Naive thymus-derived CD4-positive, alpha-beta T cell (primary cell): ENCODE data around the gene PEX14. TPM values are rescaled to one million over a fixed set of nuclear protein-coding genes. Genes with fewer than 3 reads are reported as not detected.
A peak's percentile ranks its signal among the peaks of the same experiment; 100 is the strongest.

Source experiments
- ATAC-seq: fragments of 150-1000 bp; cut with Tn5 transposase; 2 replicates; pipeline ENCODE4 v1.10.0; 2021; ENCODE audit warnings: mild to moderate bottlenecking, moderate library complexity
- CTCF ChIA-PET: fragments of 350-600 bp; sonication (Branson Sonifier 250); formaldehyde crosslinking; loops from one replicate; lab custom pipeline; 2021; ENCODE audit warnings: antibody characterized with exemption; lab: Charles Lee
- POLR2A ChIA-PET: fragments of 350-600 bp; sonication (Branson Sonifier 250); formaldehyde crosslinking; loops from one replicate; lab custom pipeline; 2021; ENCODE audit warnings: antibody characterized with exemption, inconsistent platforms; lab: Charles Lee
- DNase-seq, 9 donors: peaks; one replicate each; pipeline versions ENCODE4 v3.0.0 to v3.0.0-alpha.2; 2020 to 2022; ENCODE audit warnings: mixed read lengths in 1 of 9
- H3K27ac ChIP-seq: one replicate; pipeline ENCODE4 v1.7.0; 2013; ENCODE audit warnings: mild to moderate bottlenecking, low read depth, low read length, moderate library complexity
- H3K27me3 ChIP-seq, 2 donors: one replicate each; pipeline ENCODE4 v1.7.0; 2013; ENCODE audit warnings: low read length in 2 of 2, mild to moderate bottlenecking in 2 of 2, moderate library complexity in 2 of 2; ENCODE audit not compliant: control insufficient read depth in 2 of 2, insufficient read depth in 2 of 2
- H3K36me3 ChIP-seq, 3 experiments: 1 replicate in 2 of 3; 2 replicates in 1 of 3; pipeline ENCODE4 v1.7.0; 2013; ENCODE audit warnings: low read length in 3 of 3, mild to moderate bottlenecking in 3 of 3, moderate library complexity in 1 of 3; ENCODE audit not compliant: insufficient read depth in 3 of 3, control insufficient read depth in 2 of 3
- H3K4me1 ChIP-seq, 2 donors: one replicate each; pipeline ENCODE4 v1.7.0; 2013; ENCODE audit warnings: low read length in 2 of 2, mild to moderate bottlenecking in 2 of 2, moderate library complexity in 1 of 2; ENCODE audit not compliant: control insufficient read depth in 2 of 2, insufficient read depth in 2 of 2
- H3K4me3 ChIP-seq: 2 replicates; pipeline ENCODE4 v1.7.0; 2013; ENCODE audit warnings: mild to moderate bottlenecking, low read length
- H3K9me3 ChIP-seq, 3 experiments: 1 replicate in 2 of 3; 2 replicates in 1 of 3; pipeline ENCODE4 v1.7.0; 2013; ENCODE audit warnings: low read length in 3 of 3; ENCODE audit not compliant: control insufficient read depth in 2 of 3
- H3K27ac Mint-ChIP-seq, 9 donors: one replicate each; pipeline ENCODE4 v1.8.0; 2020 to 2022; ENCODE audit warnings: mixed read lengths in 9 of 9, mild to moderate bottlenecking in 8 of 9, moderate library complexity in 5 of 9, inconsistent platforms in 2 of 9
- H3K27me3 Mint-ChIP-seq, 5 donors: one replicate each; pipeline ENCODE4 v1.8.0; 2021 to 2022; ENCODE audit warnings: mixed read lengths in 5 of 5, mild to moderate bottlenecking in 1 of 5
- H3K36me3 Mint-ChIP-seq, 5 donors: one replicate each; pipeline ENCODE4 v1.8.0; 2020 to 2022; ENCODE audit warnings: mixed read lengths in 5 of 5, mild to moderate bottlenecking in 3 of 5, inconsistent platforms in 1 of 5
- H3K4me1 Mint-ChIP-seq, 7 donors: one replicate each; pipeline ENCODE4 v1.8.0; 2020 to 2022; ENCODE audit warnings: mixed read lengths in 7 of 7, mild to moderate bottlenecking in 3 of 7, inconsistent platforms in 1 of 7
- H3K4me3 Mint-ChIP-seq, 10 donors: one replicate each; pipeline ENCODE4 v1.8.0; 2020 to 2022; ENCODE audit warnings: mild to moderate bottlenecking in 10 of 10, mixed read lengths in 10 of 10, moderate library complexity in 6 of 10, inconsistent platforms in 2 of 10
- H3K9me3 Mint-ChIP-seq, 11 donors: one replicate each; pipeline ENCODE4 v1.8.0; 2020 to 2022; ENCODE audit warnings: mixed read lengths in 11 of 11, mild to moderate bottlenecking in 4 of 11, inconsistent platforms in 1 of 11, moderate library complexity in 1 of 11
- intact Hi-C, 2 donors: fragments of 100-400 bp; cut with micrococcal nuclease; formaldehyde crosslinking; loops; one replicate each; pipeline ENCODE4 v1.15.1; 2023
- polyA plus RNA-seq, 2 donors: library from polyadenylated mRNA; unstranded; fragments of 300-500 nt; fragmentation: Illumina TruSeq; gene quantifications; one replicate each; pipeline ENCODE4 v1.2.3, GENCODE V29; 2021
- total RNA-seq, 6 experiments: library from RNA in 5 of 6; stranded (reverse) in 5 of 6; gene quantifications; 1 replicate in 5 of 6; 2 replicates in 1 of 6; pipeline ENCODE4 v1.2.3 and lab custom pipeline; 2021 to 2026

The PEX14 gene
- total and polyA plus RNA-seq, 7 experiments from 2014 or later: 3.6 to 27.8 (median 21.3) TPM

DNA sequence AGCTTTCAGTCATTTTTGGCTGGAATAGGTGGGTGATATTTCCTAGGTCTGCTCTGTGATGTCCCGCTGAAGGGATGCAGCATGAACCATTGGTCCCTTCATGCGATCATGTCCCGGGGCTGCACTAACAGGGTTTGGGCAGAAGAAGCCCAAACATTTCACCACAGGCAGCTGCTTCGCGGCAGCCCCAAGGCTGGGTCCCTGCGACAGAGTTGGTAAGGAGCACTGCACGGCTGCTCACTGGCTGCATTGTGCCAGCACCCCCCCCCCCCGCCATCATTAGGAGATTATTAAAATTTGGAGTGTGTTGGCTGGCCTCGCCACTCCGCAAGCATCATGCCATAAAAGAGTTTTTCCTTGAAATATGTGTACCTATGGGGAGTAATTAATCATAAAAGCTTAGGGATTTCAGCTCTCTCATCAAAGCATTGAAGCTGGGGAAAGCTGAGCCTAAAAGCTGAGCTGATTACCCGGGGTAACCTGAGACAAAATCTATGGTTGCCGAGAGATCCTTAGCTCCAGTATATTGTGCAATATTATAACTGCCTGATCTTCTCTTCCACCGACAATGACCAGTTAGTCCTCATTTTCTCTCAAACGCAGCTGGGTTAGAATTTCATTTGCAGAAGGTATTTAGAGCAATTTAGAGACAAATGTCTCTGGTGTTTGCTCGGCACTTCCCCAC lies 62.5 kb downstream of the PEX14 start:
- Mint-ChIP-seq H3K4me3 (no peak overlapping the region), H3K27me3 (no peaks in the 10 kb centered on the region), H3K27ac (no peak overlapping the region), H3K36me3 (peaks cover 5 to 41% (median 32%) of the 10 kb centered on the region in 5 donors), H3K9me3 (no peaks in the 10 kb centered on the region), H3K4me1 (peaks cover 7 to 36% (median 12%) of the 10 kb centered on the region in 7 donors)
- H3K27me3 ChIP-seq: no peaks in the 10 kb centered on the region
- H3K36me3 ChIP-seq: peaks cover 0 to 42% (median 0%) of the 10 kb centered on the region in 3 experiments
- ChIA-PET CTCF (interaction anchor here (0.6 kb wide), 1 partner anchor 42 kb away, joined by 3 read pairs; no protein-coding TSS in a partner anchor), POLR2A (no interaction called here)
- ATAC-seq: no peak
- H3K27ac ChIP-seq: no peak overlapping the region
- no peak for DNase-seq
- intact Hi-C loops: no loop called here
- H3K4me1 ChIP-seq: no peaks in the 10 kb centered on the region
- H3K4me3 ChIP-seq: no peak overlapping the region
- H3K9me3 ChIP-seq: no peaks in the 10 kb centered on the region

DNA sequence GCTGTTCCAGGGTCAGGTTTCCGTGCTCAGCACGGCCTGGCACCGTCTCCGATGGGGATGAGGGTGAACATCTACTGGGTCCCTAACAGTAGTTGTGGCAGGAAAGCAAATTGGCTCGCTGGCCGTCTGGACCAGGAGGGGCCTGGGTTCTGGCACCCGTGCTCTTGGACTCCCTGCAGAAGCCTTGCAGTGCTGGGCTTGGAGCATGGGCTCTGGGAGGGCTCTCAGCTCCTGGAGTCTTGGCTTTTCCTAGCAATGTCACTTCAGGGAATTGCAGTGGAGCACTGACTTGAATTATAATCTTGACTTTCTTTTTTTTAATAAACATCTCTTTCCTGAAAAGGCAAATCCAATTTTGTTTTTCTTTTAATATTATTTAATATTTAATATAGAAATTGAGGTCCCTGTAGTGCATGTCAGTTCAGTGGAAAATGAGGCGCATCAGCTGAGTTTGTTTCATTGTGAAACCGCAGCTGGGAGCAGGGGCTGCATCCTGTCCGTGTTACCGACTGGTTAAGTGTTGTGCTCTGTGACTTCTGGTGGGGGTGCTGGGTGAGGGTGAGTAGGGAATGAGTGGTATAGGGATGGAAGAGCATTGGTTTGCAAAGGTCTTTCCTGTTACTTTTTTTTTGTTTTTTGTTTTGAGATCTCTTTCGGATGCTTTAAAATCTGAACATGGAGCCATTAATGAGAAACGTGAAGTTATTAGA lies 64.1 kb downstream of the PEX14 start:
- Mint-ChIP-seq H3K4me1 (peaks cover 16 to 34% (median 21%) of the 10 kb centered on the region in 7 donors), H3K27ac (peak overlapping the region in 1 of 9 donors; percentile 23), H3K4me3 (no peak overlapping the region), H3K9me3 (no peaks in the 10 kb centered on the region), H3K27me3 (no peaks in the 10 kb centered on the region), H3K36me3 (peaks cover 8 to 49% (median 37%) of the 10 kb centered on the region in 5 donors)
- peaks cover 3 to 8% of the 10 kb centered on the region in 2 donors for H3K4me1 ChIP-seq
- H3K9me3 ChIP-seq: no peaks in the 10 kb centered on the region
- DNase-seq (no peak), ATAC-seq (no peak)
- H3K27me3 ChIP-seq: no peaks in the 10 kb centered on the region
- POLR2A ChIA-PET: no interaction called here
- no peak overlapping the region for H3K27ac ChIP-seq
- intact Hi-C loops: no loop called here
- CTCF ChIA-PET: no interaction called here
- peaks cover 0 to 42% (median 0%) of the 10 kb centered on the region in 3 experiments for H3K36me3 ChIP-seq
- H3K4me3 ChIP-seq: no peak overlapping the region

DNA sequence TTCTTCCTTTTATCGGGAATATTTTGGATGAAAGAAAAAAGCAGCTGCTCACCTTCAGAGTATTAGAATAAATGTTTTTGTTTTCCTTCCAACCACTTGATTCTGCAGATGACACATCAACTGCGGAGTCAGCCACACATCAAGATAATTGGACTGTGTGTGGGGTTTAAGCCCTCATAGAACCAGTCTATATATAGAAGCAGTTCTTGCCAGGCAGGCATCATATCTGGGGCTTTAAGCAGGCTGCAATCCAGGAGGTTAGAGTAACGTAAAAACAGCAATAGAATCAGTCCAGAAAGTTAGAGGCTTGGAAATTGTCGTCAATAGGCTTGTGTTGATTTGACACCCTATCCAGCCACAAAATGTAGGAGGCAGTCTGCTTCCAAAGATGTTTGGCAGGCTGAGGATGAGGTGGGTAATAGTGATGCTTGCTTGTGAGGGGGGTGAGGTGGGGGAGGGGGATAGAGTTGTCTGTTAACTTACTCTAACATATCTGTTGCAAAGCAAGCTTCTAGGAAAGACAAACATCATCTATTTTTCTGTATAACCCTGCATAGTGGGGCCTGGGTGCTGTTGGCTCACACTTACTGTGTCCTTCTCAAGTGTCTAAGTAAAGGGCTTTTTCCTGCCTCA lies 64.8 kb downstream of the PEX14 start:
- no peaks in the 10 kb centered on the region for H3K27me3 ChIP-seq
- Mint-ChIP-seq H3K4me3 (no peak overlapping the region), H3K4me1 (peaks cover 20 to 37% (median 25%) of the 10 kb centered on the region in 7 donors), H3K27me3 (no peaks in the 10 kb centered on the region), H3K36me3 (peaks cover 8 to 49% (median 38%) of the 10 kb centered on the region in 5 donors), H3K9me3 (no peaks in the 10 kb centered on the region), H3K27ac (no peak overlapping the region)
- no peaks in the 10 kb centered on the region for H3K9me3 ChIP-seq
- no peak for DNase-seq
- CTCF ChIA-PET: no interaction called here
- POLR2A ChIA-PET: no interaction called here
- ATAC-seq: no peak
- H3K4me3 ChIP-seq: no peak overlapping the region
- H3K27ac ChIP-seq: no peak overlapping the region
- H3K4me1 ChIP-seq: peaks cover 10 to 16% of the 10 kb centered on the region in 2 donors
- intact Hi-C loops: no loop called here
- H3K36me3 ChIP-seq: peaks cover 0 to 42% (median 0%) of the 10 kb centered on the region in 3 experiments

DNA sequence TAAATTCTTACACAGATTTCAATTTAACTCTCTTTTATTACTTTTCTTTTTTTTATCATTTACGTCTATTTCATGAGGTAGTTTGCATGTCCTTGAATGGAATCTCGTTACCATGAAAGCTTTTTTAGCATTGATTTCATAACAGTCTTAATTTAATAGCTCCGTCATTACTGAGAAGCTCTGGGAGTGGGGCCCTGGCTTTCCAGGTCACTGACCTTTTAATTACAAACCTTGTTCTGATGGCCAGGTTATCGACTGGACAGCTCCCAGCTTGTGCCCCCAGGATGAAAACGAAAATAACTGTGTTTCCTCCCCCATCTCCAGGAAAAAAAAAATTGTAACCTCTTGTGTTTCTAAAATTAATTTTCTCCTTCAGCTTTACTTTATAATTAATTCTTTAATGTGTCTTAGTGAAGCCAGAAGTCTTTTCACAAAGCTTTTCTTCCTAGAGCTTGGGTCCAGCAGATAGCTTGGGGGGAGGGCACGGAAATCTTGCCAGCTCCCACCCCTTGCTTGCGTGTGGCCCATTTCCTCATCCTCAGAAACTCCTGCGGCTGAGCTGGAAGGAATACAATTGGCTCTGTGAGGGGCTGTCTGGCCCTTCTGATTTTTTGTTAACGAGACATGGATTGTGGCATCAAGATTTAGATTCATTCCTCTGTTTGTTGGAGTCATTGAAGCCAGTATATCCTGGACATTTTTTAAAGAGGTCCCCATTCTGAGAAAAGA lies 65.7 kb downstream of the PEX14 start:
- no peaks in the 10 kb centered on the region for H3K27me3 ChIP-seq
- H3K9me3 Mint-ChIP-seq: no peaks in the 10 kb centered on the region
- no peak overlapping the region for H3K4me3 Mint-ChIP-seq
- H3K36me3 Mint-ChIP-seq: peaks cover 8 to 50% (median 37%) of the 10 kb centered on the region in 5 donors
- H3K4me3 ChIP-seq: no peak overlapping the region
- ChIA-PET CTCF (no interaction called here), POLR2A (no interaction called here)
- no peak overlapping the region for H3K27ac Mint-ChIP-seq
- ATAC-seq (no peak), DNase-seq (no peak)
- intact Hi-C loops: no loop called here
- H3K27ac ChIP-seq: no peak overlapping the region
- peaks cover 26 to 40% (median 32%) of the 10 kb centered on the region in 7 donors for H3K4me1 Mint-ChIP-seq
- H3K4me1 ChIP-seq: peaks cover 16% of the 10 kb centered on the region in 2 donors
- H3K36me3 ChIP-seq: peaks cover 0 to 42% (median 0%) of the 10 kb centered on the region in 3 experiments
- no peaks in the 10 kb centered on the region for H3K9me3 ChIP-seq
- H3K27me3 Mint-ChIP-seq: no peaks in the 10 kb centered on the region

DNA sequence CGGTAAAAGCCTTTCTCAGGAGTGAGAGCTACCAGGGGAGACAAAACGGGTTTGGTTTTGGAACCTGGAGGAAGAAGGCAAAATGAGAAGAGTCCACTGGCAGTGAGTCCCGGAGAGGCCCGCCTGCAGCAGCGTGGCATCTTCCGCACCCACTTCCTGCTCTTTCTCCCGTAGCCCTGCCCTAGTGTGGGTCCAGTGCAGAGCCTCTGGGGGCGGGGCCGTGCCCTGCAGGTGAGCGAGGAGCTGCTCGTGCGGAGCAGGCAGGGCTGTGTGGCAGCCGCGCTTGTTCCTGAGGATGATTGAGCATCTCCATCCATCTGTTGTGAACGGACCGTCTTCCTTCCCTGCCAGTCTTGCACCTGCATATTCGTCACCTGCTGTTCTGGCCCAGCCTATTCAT lies 66.5 kb downstream of the PEX14 start:
- peaks cover 0 to 1% (median 0%) of the 10 kb centered on the region in 11 donors for H3K9me3 Mint-ChIP-seq

DNA sequence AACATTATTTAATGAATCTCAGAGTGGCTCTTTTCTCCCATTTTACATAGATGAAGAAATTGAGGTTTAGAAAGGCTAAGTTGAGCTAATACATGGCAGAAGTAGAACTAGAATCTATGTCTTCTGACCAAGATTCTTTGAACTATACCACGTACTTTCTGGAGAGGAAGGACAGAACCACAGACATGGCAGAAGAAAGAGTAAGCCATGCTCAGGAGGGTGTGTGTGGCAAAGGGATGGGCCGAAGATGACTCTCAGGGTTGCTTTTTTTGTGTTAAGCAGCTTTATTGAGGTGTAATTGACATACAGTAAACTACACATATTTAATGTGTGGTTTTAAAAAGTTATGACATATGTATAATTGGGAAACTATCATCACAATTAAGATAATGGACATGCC lies 69.5 kb downstream of the PEX14 start:
- Mint-ChIP-seq H3K27ac (peak overlapping the region in 6 of 9 donors; percentile 19 to 69 (median 52)), H3K4me1 (peaks cover 26 to 45% (median 32%) of the 10 kb centered on the region in 7 donors), H3K27me3 (no peaks in the 10 kb centered on the region), H3K36me3 (peaks cover 5 to 32% (median 19%) of the 10 kb centered on the region in 5 donors), H3K4me3 (peak overlapping the region in 7 of 10 donors; percentile 3 to 44 (median 9)), H3K9me3 (peaks cover 0 to 1% (median 0%) of the 10 kb centered on the region in 11 donors)
- Histone ChIP-seq H3K27me3 (no peaks in the 10 kb centered on the region), H3K4me1 (peaks cover 16% of the 10 kb centered on the region in 2 donors), H3K36me3 (peaks cover 0 to 20% (median 0%) of the 10 kb centered on the region in 3 experiments), H3K9me3 (no peaks in the 10 kb centered on the region), H3K4me3 (no peak overlapping the region), H3K27ac (no peak overlapping the region)
- ChIA-PET CTCF (no interaction called here), POLR2A (no interaction called here)
- intact Hi-C loops: no loop called here
- DNase-seq (peak in 6 of 9 donors; percentile 14 to 50 (median 28)), ATAC-seq (peak; percentile 78)

More for the DNA sequence above, 66.5 kb downstream of the PEX14 start:
- H3K4me1 ChIP-seq: peaks cover 16% of the 10 kb centered on the region in 2 donors
- no peak overlapping the region for H3K4me3 Mint-ChIP-seq
- intact Hi-C loops: no loop called here
- ATAC-seq (no peak), DNase-seq (no peak)
- H3K27ac ChIP-seq: no peak overlapping the region
- no peaks in the 10 kb centered on the region for H3K9me3 ChIP-seq
- no peak overlapping the region for H3K27ac Mint-ChIP-seq
- H3K4me1 Mint-ChIP-seq: peaks cover 24 to 40% (median 32%) of the 10 kb centered on the region in 7 donors
- POLR2A ChIA-PET: no interaction called here
- CTCF ChIA-PET: no interaction called here
- no peaks in the 10 kb centered on the region for H3K27me3 ChIP-seq
- peaks cover 0 to 40% (median 0%) of the 10 kb centered on the region in 3 experiments for H3K36me3 ChIP-seq
- peaks cover 8 to 42% (median 28%) of the 10 kb centered on the region in 5 donors for H3K36me3 Mint-ChIP-seq
- no peaks in the 10 kb centered on the region for H3K27me3 Mint-ChIP-seq
- no peak overlapping the region for H3K4me3 ChIP-seq
